NT2/D1 (cell line): ENCODE data around the gene HDGFL2.

Source experiments
- SUZ12 ChIP-seq: IDR thresholded peaks from 2 replicates; pipeline ENCODE4 v1.6.1; 2011; ENCODE audit not compliant: insufficient read length, insufficient read depth; ENCODE audit errors: extremely low read depth
- YY1 ChIP-seq: IDR thresholded peaks from 2 replicates; pipeline ENCODE4 v1.6.1; 2011; ENCODE audit not compliant: insufficient read length, insufficient read depth

GRCh38 chr19:4536798-4537197 is 64.7 kb downstream of the HDGFL2 start:
- no peak for TF ChIP-seq SUZ12
- no peak for TF ChIP-seq YY1
